ENCODE data around the gene NPEPPS.

- TF ChIP-seq, protein P1, sequence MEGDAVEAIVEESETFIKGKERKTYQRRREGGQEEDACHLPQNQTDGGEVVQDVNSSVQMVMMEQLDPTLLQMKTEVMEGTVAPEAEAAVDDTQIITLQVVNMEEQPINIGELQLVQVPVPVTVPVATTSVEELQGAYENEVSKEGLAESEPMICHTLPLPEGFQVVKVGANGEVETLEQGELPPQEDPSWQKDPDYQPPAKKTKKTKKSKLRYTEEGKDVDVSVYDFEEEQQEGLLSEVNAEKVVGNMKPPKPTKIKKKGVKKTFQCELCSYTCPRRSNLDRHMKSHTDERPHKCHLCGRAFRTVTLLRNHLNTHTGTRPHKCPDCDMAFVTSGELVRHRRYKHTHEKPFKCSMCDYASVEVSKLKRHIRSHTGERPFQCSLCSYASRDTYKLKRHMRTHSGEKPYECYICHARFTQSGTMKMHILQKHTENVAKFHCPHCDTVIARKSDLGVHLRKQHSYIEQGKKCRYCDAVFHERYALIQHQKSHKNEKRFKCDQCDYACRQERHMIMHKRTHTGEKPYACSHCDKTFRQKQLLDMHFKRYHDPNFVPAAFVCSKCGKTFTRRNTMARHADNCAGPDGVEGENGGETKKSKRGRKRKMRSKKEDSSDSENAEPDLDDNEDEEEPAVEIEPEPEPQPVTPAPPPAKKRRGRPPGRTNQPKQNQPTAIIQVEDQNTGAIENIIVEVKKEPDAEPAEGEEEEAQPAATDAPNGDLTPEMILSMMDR (conservative IDR thresholded peaks at IDR 0.05; ENCODE audit: low read depth, low read length), result no peak
- no peak for TF ChIP-seq EZH2 (IDR thresholded peaks at IDR 0.05; ENCODE audit: borderline replicate concordance, low read depth, low read length, poor library complexity, severe bottlenecking)
Observed at GRCh38 chr17:47605011-47605410, 74.1 kb downstream of the NPEPPS start.

Data from A673 (cell line).